Fibroblast of skin of abdomen (primary cell): ENCODE results near the gene C1orf74.

Experiments used
- DNase-seq: peaks from one replicate; pipeline ENCODE4 v3.0.0-alpha.2; 2013

Gene C1orf74

DNA sequence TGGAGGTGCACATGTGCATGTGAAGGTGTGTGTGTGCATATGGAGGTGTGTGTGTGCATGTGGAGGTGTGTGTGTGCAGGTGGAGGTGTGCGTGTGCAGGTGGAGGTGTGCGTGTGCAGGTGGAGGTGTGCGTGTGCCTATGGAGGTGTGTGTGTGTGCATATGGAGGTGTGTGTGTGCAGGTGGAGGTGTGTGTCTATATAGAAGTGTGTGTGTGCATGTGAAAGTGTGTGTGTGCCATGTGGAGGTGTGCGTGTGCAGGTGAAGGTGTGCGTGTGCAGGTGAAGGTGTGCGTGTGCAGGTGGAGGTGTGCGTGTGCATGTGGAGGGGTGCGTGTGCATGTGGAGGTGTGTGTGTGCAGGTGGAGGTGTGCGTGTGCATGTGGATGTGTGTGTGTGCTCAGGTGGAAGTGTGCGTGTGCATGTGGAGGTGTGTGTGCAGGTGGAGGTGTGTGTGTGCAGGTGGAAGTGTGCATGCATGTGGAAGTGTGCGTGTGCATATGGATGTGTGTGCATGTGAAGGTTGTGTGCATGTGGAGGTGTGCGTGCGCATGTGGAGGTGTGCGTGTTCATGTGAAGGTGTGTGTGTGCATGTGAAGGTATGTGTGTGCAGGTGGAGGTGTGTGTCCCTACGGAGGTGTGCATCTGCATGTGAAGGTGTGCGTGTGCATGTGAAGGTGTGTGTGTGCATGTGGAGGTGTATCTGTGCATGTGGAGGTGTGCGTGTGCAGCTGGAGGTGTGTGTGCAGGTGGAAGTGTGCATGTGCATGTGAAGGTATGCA is 13.5 kb downstream of the C1orf74 start:
- no peak for DNase-seq

DNA sequence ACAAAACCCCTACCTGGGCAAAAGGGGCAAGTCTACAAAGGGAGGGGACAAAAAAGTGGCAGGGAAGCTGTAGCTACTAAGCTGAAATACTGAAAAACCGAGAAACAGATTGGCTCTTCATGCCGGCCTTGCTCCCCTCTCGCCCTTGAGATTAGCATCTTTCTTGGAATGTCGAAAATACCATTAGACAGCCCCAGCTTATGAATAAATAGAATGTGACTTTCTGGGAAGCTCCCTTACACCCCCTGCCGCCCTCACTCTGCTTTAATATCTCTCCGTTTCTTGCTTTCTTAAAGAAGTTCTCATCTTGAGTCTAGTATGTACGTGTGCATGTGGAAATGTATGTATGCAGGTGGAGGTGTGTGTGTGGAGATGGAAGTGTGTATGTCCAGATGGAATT is 14.4 kb downstream of the C1orf74 start:
- peak; percentile 13 for DNase-seq

DNA sequence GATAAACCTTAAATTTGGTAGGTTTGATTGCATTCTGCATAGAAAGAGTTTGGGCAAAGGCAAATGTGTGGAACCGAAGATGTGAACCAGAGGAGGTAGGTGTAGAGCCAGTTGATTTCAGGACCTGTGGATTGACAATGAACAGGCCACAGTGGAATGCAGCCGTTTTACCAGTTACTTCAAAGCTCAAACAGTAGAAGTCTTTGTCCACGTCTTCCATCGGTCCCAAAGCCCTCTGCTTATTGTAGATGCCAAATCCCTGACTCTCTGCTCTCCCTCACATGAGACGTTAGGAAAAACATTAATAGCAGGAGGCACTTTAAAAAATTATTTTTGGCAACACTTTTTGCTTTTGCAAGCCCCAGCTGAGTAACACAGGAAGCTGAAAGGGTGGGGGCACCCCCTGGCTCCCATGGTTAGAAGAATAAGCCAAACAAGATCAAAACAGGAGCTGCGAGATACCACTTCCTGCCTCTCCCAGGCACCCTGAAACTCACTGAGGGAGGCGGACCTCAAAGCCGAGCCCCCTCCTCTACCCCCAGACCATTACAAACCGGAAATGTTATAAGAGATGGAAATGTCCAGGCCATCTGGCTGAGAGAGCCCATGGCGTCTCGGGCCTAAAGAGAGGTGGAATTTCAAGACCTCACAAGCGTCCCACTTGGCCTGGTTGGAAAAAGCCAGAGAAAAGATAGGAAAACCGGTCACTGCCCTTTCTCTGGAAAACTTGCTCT is 15.0 kb downstream of the C1orf74 start:
- DNase-seq = peak; percentile 84

DNA sequence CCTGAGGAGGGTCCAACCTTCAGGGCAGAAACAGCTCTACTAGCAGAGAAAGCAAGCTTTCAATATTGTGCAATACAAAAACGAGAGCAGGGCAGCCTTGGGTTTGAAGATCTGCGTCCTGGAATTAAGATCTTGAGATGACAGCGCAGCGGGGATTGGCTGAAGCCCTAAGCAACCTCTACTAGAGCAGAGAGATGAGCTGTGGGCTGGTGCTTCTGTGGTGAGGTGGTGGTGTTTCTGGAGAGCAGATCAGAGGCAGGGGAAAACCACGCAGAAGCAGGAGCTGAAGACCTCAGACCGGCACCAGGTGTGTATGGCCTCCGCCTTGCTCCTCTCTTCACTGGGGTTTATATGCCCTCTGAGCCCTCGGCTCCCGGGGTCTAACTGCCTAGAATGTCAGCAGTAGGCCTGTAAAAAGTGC is 16.0 kb downstream of the C1orf74 start:
- DNase-seq = no peak

DNA sequence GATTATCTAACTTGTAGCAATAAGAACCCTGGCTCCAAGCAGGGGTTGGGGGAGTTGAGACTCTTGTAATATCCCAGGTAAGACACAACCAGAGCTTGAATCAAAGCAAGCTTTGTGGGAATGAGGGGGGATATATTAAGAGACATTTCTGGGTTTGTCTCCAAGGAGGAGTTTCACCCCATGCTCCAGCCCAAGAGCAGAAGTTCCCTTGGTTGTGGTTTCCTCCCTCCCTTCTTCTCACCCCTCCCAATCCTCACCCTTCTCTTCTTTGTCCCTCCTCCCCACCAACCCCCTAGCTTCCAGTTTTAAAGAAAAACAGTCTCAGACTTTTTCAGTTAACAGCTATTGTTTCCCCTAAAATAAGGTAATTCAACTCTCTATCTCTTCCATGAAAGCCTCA is 16.7 kb downstream of the C1orf74 start:
- no peak for DNase-seq

DNA sequence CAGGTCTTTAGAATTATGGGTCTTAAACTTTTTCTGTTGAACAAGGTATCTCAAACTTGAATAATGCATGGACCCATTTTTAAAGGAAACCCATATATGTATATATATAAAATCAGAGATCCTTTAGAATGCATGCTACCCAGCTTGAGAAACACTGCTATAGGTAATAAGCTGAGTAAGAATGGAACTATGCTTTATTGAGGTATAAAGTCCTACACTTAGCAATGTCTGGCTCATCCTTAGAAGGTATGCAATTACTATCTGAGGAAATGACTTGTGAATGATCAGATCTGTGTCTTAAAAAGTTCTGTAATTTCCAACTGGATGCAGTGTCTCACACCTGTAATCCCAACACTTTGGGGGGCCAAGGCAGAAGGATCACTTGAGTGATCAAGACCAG is 17.3 kb downstream of the C1orf74 start:
- DNase-seq = no peak

DNA sequence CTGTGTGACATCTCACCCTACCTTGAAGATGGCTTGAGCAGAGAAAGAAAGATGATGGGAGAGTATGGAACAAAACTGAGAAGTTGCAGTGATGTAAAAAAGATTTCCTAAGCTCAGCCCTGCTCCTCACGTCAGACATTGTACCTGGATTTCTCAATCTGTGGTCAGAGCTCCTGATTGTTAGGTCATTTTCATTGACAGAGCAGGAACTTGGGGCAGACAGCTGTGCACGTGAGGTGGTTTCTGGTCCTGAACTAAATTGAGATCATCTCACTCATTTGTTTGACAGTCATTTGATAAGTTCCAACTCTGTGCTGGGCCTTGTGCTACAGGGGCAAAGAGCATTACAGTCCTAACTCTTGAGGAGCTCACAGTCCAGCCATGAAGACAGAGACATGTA is 18.3 kb downstream of the C1orf74 start:
- DNase-seq = no peak

DNA sequence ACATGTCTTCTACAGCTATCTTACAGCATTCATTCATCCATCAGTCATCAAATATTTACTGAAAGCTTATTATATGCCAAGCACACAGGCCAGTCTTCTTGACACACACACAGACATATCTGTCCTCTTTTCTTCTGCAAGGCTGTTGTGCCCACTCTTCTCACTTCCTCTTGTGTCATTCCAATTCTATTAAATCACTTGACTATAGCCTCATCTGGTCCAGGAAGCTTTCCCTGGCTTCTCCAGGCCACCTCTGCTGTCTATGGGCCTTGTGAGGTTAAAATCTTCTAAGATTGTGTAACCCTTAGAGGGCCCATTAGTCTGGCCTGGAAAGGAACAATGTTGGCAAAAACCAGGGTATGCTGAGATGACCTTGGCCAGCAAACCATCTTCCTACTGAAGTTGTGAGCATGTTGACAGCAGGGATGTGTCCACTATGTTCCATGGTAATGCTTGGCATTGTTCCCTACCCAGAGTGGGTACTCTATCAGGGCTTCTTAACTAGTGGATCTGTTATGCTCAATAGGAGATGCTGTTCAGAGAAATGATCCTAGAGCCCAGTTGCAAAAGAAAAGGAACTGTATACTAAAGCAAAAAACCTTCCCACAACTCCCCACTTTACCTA is 23.2 kb downstream of the C1orf74 start:
- DNase-seq = no peak

DNA sequence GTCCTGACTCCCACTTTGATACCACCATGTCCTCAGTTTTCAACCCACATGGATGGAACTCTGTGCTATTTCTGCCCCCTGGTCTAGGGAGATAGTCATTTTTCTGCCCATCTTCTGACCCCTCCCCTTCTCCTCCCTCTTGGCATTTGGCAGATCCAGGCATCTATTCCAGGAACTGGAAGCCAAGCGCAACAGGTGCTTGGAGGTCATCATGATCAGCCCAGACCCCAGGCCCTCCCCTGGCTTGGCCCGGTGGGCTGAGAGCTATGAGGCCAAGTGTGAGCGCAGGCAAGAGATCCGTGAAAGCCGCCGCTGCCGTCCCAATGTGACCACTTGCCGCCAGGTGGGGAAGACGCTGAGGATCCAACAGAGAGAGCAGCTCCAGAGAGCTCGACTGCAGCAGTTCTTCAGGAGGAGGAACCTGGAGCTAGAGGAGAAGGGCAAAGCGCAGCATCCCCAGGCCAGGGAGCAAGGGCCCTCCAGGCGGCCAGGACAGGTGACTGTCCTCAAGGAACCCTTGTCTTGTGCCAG is 24.5 kb downstream of the C1orf74 start:
- DNase-seq = no peak

DNA sequence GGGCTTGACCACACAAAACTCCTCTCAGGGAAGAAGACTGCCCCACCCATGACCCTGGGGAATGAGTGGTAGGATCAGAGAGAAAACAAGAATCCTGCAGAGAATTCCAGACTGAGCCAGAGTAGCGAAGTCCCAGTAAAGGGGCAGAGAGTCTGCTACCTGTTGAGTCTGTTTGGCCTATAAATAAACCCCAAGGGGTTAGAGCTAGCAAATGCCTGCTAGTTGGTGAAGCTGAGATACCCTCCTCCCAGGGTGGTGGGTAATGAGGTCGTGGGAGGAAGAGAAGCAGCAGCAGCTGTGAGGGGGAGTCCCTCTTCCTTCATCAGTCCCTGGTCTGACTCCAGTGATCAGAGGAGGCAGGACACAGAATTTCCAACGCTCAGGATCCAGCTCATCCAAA is 26.0 kb downstream of the C1orf74 start:
- no peak for DNase-seq

DNA sequence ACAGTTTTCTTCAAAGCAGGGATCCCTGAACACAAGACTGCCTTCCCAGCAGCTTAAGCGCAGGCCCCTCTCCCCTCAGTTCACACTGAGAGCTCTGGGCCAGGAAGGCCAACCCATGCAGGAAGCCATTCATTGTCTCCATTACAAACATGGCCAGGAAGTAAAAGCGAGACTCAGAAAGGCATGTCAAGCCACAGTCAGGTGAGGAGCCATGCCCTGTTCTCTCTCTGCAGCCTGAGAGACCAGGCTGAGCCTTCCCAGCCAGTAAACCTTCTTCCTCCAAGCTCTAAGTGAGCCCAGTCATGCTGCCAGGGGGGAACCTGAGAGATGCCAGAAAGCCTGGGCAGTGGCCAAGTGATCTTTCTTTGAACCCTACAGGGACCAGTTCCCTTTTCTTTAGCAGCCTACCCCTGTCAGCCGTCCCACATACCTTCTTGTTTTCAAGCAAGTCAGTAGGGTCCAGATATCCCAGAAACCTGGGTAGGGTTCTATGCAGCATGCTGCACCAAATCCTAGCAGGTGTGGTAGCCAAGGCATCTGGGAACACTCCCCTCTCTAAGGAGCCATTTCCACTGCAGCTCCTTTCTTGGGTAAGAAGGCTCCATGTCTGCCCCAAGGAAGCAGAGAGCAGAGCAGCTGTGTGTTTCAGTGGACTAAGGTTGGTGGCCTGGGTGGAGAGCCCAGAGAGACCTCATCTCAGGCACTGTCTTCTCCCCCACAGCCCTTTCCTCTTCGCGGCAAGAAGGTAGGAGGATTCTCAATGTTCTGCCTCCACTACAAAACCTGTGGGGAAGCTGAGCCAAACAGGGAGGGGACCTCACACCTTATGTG is 27.5 kb downstream of the C1orf74 start:
- DNase-seq = no peak

DNA sequence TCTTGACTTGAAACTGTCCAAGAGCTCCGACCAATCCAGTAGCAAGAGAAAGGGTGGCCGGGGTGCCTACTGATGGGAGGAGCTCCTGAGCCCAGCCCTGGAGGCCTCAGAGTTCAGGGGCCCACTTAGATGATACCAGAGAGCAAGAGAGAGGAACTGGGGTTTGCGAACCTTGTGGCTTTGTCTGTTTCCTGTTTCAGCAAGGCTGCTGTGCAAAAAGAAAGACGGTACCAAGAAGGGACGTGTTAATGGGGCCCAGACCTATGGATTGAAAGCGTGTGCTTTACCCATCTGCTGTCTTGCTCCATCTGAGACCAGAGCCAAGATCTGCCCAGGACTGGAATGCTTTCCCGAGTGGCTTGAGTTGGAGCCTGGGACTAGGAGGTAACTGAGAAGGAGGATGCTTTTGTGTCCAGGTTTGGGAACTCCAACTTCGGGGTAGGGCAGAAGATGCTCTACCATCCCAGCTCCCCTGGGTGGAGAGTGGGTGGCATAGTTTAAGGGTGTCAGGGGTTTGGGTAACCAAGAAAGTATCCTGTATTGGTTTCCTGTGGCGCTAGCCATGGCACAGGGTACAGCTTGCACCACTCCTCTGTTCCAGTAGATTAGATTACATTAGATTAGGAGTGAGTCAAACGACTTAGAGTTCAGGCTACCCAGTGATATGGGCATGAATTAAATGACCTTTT is 28.3 kb downstream of the C1orf74 start, which contains the start of gene TRAF3IP3:
Gene TRAF3IP3, plus strand, starts transcription at position 128 of the 689 bp plus-strand sequence. CDS start 3,987 bp downstream, outside the sequence.
- DNase-seq = no peak

DNA sequence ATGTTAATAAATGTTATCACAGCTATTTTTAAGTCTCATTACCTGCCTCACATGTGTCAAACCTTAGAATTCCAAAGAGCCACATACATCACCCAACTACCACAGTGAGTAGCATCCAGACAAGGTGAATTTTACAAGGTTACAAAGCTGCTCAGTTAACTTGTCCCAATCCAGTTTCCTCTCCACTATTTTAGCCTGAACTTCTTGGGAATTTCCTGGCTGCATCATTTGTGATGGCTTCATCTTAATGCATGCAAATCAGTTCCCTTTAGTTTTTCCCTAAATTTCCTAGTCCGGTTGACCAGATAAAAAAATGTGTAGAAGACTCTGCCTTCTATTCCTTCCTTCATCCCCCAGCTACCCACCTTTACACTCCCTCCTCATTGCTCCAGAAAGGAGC is 29.1 kb downstream of the C1orf74 start:
- no peak for DNase-seq

DNA sequence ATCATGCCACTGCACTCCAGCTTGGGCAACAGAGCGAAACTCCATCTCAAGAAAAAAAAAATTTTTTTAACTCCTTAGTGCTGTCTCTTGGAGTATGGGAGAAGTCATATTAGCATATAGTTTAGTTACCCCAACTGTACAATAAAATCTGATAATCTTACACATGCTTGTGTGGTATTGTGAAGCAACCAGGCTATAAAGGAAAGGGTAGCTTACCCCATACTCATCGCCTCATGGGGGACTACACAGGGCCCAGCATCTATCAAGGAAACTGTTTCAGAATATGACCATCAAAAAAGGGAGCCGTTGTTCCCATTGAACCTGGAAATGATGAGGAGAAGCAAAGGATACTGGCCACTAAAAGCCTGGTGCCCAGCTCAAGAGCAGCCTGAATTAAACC is 31.5 kb downstream of the C1orf74 start:
- DNase-seq = no peak

DNA sequence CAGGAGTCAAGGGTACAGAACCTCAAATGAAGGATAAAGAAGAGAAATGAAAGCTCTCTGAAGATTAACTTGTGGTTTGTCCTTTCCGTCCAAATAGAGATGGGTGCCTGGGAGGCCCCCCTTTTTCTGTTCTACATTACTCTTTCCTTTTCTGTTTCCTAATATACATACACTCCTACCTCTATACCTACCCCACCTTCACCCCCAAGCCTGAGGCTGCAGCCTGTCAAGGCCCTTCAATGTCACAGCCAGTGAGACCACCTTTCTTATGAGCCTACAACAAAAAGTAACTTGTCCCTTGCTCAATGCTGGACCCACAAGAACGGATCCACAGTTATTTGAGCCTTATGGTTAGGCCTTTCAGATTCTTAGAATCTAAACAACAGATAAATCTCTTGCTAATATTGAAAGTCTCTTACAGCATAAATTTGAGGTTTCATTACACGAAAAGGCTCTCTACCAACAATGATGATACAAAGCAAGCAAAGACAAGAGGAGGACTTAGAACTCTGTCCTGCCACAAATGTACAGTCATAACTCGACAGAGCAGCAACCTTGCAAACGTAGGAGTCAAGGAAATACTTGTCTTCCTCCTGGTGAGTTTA is 32.6 kb downstream of the C1orf74 start:
- DNase-seq = no peak

DNA sequence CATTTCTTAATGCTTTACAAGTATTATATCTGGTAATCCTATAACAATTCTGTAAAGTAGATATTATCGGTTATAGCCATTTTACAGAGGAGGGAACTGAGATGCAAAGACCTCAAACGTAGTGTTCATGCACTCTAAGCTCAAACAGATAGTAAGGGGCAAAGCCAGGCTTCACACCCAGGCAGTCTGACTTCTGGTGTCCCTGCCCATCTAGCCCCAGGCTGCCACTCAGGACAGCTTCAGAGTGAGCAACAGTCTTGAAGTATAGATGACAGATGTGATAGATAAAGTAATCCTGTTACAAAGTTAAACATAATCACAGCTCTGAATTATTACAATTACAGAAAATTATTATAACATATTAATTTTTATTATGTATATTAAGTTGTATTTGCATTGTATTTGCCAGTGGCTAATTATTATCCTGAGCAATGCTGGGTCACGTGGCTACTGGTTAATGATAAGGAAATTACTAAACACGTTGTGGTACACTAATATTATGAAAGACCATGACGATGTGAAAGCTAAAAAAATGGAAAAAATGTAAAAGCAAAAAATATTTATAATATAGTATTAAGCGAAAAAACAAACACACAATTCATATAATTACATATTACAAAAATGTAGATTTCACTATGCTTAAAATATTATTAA is 34.6 kb downstream of the C1orf74 start:
- DNase-seq = no peak

DNA sequence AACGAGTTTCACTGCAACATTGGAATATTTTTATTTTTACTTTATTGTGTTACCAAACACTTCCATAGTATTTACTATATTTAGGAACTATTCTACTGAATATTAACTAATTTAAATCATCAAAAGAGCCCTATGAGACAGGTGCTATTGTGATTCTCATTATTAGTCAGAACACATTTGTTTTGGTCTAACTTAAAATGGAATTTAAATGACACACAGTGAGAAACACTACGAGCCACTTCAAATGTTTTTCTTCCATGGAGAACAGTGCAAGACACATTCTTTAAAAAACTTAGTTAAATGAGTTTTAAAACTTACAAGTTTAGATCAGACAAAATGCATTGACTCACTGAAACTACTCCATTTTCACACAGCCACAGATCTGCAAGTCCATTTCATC is 35.2 kb downstream of the C1orf74 start:
- no peak for DNase-seq

DNA sequence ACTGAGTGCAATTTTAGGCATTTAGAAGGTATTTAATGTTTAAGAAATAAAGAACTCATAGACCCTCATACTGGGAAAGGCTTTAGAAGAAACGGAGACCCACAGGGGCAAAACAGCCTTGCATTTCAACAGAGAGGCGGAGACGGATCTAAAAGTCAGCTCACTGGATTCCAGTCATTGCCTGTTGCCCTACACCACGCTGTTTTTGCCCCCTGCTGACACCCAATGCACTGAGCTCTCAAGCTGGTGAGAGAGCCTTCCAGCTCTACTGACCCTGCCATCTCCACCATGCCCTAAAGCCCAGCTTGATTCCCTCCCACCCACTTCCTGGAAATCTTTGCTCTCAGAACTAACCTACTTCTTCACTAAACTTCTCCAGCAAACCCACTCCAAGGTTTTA is 35.7 kb downstream of the C1orf74 start:
- no peak for DNase-seq

DNA sequence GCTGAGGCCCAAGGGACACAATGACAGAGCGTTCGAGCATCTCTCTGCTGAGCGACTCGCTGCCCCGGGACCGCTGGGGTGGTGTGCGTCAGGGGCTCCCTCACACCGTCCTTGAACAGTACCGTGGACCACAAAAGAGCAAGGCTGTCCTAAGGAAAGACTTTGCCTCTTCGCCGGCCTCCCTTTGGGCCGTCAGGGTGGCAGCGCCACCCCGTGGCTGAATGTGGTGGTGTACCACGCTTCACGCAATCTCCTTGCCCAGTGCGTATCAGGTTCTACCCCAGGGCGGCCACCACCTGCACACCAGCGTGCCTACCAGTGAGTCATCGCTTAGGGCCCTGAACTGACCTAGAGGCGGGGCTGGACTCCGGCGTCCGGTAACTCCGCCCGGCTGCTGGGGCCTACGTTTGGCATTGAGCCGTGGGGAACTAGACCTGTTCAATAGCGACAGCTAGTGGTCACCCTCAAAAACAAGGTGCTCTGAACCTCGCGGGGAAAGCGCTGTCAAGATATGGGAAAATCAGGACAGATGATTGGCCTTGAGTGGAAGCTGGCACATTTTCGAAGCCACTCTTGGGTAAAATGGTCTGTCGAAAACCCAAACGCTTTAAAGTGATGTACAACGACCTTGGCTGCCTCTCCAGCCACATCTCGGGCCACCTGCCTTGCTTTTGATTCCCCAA is 36.6 kb downstream of the C1orf74 start:
- peak; percentile 79 for DNase-seq
